HG03521 (cell line): Measurements from ENCODE around the gene NRDE2.

Experiments
- ATAC-seq: cut with Tn5 transposase; IDR thresholded peaks from one replicate; pipeline ENCODE4 v1.9.1; 2021; ENCODE audit warnings: mild to moderate bottlenecking, moderate library complexity; ENCODE audit not compliant: unreplicated experiment

NRDE2 gene

GRCh38 chr14:90300611-90301047 lies 31.1 kb downstream of the NRDE2 start:
- no peak for ATAC-seq

GRCh38 chr14:90299408-90299807 lies 32.3 kb downstream of the NRDE2 start:
- ATAC-seq = no peak

DNA sequence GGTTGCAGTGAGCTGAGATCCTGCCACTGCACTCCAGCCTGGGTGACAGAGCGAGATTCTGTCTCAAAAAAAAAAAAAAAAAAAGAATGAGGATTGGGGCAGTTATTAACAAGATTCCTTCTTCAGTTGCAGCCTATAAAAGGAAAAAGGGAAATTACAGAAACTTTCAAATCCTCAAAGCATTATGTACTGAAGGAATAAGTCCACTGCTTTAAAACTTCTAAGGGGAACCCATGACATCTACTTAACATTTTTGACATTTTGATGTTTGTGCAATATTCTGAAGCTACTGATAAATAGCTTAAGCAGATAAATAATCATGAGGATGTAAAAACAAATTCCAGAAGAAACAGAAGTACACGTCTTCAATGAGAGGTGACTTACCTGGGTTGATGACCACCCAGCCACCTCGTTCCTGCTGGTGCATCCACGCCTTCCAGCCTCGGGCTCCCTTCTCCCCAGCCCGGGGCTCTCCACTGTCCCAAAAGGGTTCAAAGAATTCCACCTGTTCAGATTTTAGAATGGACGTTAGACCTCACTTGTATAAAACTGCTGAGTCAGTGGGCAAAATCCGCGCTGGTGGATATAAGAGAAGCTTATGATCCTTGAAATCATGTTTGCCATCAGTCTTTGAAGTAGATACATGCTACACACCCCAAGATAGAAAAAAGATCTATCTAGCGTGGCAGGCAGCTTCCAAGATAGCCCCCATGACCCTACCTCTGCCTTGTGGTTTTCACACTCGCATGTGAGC lies 33.7 kb downstream of the NRDE2 start:
- ATAC-seq = no peak

GRCh38 chr14:90296641-90297040 lies 35.1 kb downstream of the NRDE2 start:
- no peak for ATAC-seq

DNA sequence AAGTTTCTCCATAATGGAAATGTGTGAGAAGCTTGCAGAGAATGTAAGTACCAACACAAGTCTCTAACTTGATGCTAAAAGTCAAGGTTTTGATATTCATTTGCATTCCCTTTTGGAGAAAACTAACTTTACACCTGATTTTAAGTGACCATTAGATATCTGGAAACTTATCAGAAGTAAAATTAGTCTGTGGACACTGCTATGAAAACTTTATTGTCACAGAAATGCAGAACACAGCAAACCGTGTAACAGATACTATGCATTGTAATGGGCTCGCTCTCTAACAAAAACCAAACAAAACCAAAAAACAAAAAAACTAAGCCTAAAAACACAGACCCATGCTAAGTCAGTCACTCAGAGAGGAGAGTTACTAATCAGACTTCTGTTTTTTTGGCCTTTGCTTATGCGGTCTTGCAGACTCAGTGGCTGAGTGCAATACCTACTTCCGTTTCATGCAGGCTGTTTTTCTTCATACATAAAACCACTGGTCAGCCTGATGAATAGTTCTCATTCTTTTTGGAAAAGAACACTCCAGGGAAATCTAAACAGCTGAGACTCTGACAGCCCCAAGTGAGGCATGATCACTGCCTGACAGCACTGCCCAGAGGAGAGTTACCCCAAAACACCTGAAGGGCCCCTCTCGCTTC lies 35.7 kb downstream of the NRDE2 start:
- no peak for ATAC-seq

- ATAC-seq = no peak
These were observed 36.9 kb downstream of the NRDE2 start for GRCh38 chr14:90294872-90295271.

GRCh38 chr14:90293766-90294730 lies 37.7 kb downstream of the NRDE2 start:
- ATAC-seq = no peak

GRCh38 chr14:90291699-90292098 lies 40.0 kb downstream of the NRDE2 start:
- ATAC-seq = no peak

DNA sequence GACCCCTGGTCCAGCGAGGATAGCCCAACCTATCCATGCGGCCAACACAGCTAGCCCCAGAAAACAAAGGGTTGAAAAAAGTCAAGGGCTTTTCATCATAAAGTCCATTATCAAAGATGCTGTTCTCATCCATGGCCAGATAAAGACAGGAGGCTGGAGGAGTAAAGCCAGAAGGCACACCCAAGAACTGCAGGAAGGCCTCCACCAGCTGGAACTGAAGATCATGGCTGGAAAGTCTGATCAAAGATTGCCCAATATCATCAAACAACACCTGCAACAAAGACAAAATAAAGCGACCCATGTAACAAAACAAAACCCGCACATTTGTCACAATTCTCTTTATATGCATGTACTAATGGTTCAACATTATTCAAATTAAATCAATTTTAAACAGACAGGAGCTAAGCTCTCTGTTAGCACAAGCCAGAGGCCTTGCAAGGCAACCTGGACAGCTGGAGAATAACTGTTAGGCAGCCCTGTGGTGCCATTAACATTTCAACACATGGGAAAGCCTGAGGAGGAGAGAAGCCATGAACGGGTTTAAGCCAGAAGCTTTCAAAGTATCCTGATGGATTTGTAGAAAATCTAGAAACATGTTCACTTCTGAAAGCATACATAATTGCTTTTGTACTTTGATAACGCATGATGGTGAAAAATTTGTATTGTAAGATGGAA lies 41.3 kb downstream of the NRDE2 start:
- no peak for ATAC-seq

GRCh38 chr14:90288651-90289355 lies 42.9 kb downstream of the NRDE2 start:
- no peak for ATAC-seq

DNA sequence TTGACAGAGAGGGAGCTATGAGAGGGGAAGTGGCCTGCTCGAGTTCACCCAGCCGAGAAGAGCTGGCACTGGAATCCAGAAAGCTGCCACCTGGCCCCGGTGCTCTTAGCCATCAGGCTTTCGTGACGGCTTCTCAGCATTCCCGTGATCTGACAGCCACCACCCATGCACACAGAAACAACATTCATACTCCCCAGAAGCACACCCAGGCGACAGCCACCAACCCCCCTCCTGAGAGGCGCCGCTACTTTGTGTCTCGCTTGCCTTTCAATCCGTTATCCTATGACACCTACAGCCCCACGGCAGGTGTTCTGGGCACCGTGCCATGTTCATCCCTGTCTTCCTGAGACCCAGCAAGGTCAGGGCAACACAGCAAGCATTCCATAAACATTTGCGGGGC lies 44.0 kb downstream of the NRDE2 start:
- ATAC-seq = no peak

DNA sequence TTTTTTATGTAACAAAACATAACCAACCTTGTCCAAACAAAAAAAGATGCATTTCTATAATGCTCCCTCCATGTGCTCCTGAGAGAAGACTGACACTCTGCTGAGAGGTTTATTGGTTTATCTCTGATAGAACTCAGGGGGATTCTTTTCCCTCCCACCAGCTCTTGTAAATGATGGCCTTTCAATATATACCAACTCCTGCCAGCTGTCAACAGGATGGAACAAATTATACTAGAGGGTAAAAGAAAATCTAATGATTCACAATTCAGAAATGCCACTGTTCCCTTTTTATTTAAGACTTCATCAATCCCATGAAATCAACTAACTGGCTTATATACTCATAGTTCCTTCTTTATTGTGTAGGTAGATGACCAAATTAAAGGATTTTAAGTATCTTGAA lies 50.0 kb downstream of the NRDE2 start:
- ATAC-seq = no peak

DNA sequence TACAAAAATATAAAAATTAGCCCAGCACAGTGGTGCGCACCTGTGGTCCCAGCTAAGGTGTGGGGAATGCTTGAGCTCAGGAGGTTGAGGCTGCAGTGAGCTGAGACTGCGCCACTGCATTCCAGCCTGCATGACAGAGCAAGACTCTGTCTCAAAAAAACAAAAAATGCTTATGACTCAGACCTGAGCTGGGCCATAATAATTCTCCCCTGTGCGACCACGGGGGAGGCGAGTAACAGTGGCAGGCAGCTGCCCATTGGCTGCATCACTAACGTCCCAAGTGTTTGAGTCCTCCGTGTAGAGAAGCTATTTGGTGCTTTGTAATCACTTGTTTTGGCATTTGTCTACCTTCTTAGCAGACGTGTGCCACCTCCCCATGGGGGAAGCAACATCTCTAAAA lies 50.5 kb downstream of the NRDE2 start:
- ATAC-seq = no peak

DNA sequence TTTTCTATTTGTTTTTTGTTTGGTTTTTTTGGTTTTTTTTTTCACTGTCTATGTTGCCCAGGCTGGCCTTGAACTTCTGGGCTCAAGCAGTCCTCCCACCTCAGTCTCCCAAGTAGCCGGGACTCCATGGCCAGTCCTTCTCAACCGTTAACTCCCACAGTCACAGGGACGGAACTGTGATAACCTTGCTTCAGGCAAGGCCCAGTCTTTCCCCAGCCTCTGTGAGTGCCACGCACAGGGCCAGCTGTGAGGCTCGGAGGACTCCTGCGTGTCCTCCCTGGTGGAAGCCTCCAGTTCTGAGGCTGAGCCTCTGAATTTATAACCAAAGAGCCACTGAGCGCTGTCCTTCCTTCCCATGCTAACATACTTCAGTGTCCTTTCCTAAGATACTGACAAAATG lies 51.6 kb downstream of the NRDE2 start:
- no peak for ATAC-seq

- no peak for ATAC-seq
These were observed 53.3 kb downstream of the NRDE2 start for GRCh38 chr14:90278199-90279175.

- ATAC-seq = no peak
These were observed 54.1 kb downstream of the NRDE2 start for GRCh38 chr14:90277581-90278198.

GRCh38 chr14:90276646-90277367 lies 54.9 kb downstream of the NRDE2 start:
- ATAC-seq = no peak

DNA sequence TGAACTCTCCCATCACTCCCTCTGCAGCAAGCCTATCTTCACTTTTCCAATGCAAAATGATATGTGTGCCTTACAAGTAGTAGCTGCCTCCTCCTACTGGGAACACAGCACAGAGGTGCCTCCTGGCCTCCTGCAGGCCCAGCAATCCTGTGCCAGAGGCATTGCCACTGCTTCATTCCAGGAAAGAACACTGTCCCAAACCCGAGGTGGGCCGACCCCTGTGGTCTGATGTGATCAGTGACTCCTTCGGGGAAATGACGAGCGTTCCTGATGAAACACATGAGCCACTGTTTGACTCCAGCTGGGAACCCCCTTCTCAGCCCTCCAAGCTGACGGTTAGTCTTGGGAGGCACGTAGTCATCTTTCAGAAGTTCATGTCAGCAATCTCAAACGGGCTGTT lies 55.9 kb downstream of the NRDE2 start:
- no peak for ATAC-seq
